Fibroblast of lung (primary cell): Measurements from ENCODE around the gene SAYSD1. TPM values are rescaled to one million over a fixed set of nuclear protein-coding genes. Genes with fewer than 3 reads are reported as not detected.

ENCODE experiments used
- DNase-seq, 2 donors: peaks; one replicate each; pipeline versions ENCODE4 v3.0.0 to v3.0.0-alpha.2; 2010; ENCODE audit warnings: low read depth in 2 of 2
- H2AFZ ChIP-seq: 2 replicates; pipeline ENCODE4 v1.5.1; 2012; ENCODE audit warnings: low read length, control low read depth, inconsistent platforms
- H3K27ac ChIP-seq: 2 replicates; pipeline ENCODE4 v1.5.1; 2011; ENCODE audit warnings: low read length, control low read depth; ENCODE audit not compliant: insufficient read depth
- H3K27me3 ChIP-seq: 2 replicates; pipeline ENCODE4 v1.5.1; 2011; ENCODE audit warnings: mild to moderate bottlenecking, low read length; ENCODE audit not compliant: control insufficient read depth, insufficient read depth
- H3K36me3 ChIP-seq: 2 replicates; pipeline ENCODE4 v1.5.1; 2011; ENCODE audit warnings: low read length; ENCODE audit not compliant: control insufficient read depth, insufficient read depth
- H3K4me1 ChIP-seq: 2 replicates; pipeline ENCODE4 v1.5.1; 2011; ENCODE audit warnings: low read length; ENCODE audit not compliant: control insufficient read depth, insufficient read depth; ENCODE audit errors: extremely low read depth
- H3K4me2 ChIP-seq: 2 replicates; pipeline ENCODE4 v1.5.1; 2011; ENCODE audit warnings: low read length, control low read depth; ENCODE audit not compliant: insufficient read depth; ENCODE audit errors: extremely low read depth
- H3K4me3 ChIP-seq, 4 experiments: fragments of 200-600 bp in 1 of 4; sonication (generic) in 1 of 4; replicated peaks in 1 of 4; 2 replicates each; pipeline ENCODE4 v1.5.1; 2011 to 2016; ENCODE audit warnings: low read length in 4 of 4, low read depth in 3 of 4, mild to moderate bottlenecking in 3 of 4, control low read depth in 2 of 4, inconsistent platforms in 1 of 4, mixed read lengths in 1 of 4; ENCODE audit not compliant: insufficient read depth in 1 of 4; ENCODE audit errors: control extremely low read depth in 1 of 4
- H3K79me2 ChIP-seq: 2 replicates; pipeline ENCODE4 v1.5.1; 2012; ENCODE audit warnings: mild to moderate bottlenecking, low read length, inconsistent platforms; ENCODE audit not compliant: control insufficient read depth, insufficient read depth
- H3K9ac ChIP-seq: 2 replicates; pipeline ENCODE4 v1.5.1; 2011; ENCODE audit warnings: mild to moderate bottlenecking, low read length, control low read depth; ENCODE audit not compliant: insufficient read depth
- H3K9me3 ChIP-seq: 2 replicates; pipeline ENCODE4 v1.5.1; 2012; ENCODE audit warnings: low read depth, low read length; ENCODE audit not compliant: control insufficient read depth, insufficient read depth
- H4K20me1 ChIP-seq: 2 replicates; pipeline ENCODE4 v1.5.1; 2011; ENCODE audit warnings: low read length; ENCODE audit not compliant: control insufficient read depth, insufficient read depth; ENCODE audit errors: extremely low read depth
- EZH2 ChIP-seq: IDR thresholded peaks from 2 replicates; pipeline ENCODE4 v1.5.1; 2012; ENCODE audit warnings: low read length, control low read depth, mild to moderate bottlenecking; ENCODE audit errors: missing control alignments
- polyA plus RNA-seq, 2 donors: library from polyadenylated mRNA; depleted of rRNA in 1 of 2; stranded (reverse) in 1 of 2; unstranded in 1 of 2; fragments of >200 nt; gene quantifications; 2 replicates each; pipeline ENCODE4 v1.2.1, GENCODE V29; 2011 to 2012; ENCODE audit warnings: missing spikeins in 1 of 2
- total RNA-seq: library from RNA; depleted of rRNA; stranded (reverse); fragments of >200 nt; gene quantifications from 2 replicates; pipeline ENCODE4 v1.2.1, GENCODE V29; 2014
- TF ChIP-seq, protein P1 (sequence below), 2 donors: IDR thresholded peaks in 1 of 2; conservative IDR thresholded peaks in 1 of 2; 1 replicate in 1 of 2; 2 replicates in 1 of 2; pipeline ENCODE4 v1.5.1; 2011 to 2012; ENCODE audit warnings: low read length in 2 of 2, control low read depth in 1 of 2, inconsistent platforms in 1 of 2, low read depth in 1 of 2, mild to moderate bottlenecking in 1 of 2

The SAYSD1 gene
- total and polyA plus RNA-seq, 2 donors (not counting 1 experiment from before 2014, with no cell fraction given): 11.9 to 13.9 TPM

GRCh38 chr6:39073471-39074355 is 41.3 kb downstream of the SAYSD1 start:
- Histone ChIP-seq H3K9me3 (no peaks in the 10 kb centered on the region), H3K27ac (no peak overlapping the region), H3K4me1 (no peaks in the 10 kb centered on the region), H3K27me3 (no peaks in the 10 kb centered on the region), H3K79me2 (no peaks in the 10 kb centered on the region), H3K36me3 (no peaks in the 10 kb centered on the region), H3K9ac (no peak overlapping the region), H2AFZ (no peak overlapping the region), H3K4me2 (no peak overlapping the region), H3K4me3 (no peak overlapping the region), H4K20me1 (no peaks in the 10 kb centered on the region)
- DNase-seq: no peak
- TF ChIP-seq EZH2: no peak
- TF ChIP-seq, protein P1, sequence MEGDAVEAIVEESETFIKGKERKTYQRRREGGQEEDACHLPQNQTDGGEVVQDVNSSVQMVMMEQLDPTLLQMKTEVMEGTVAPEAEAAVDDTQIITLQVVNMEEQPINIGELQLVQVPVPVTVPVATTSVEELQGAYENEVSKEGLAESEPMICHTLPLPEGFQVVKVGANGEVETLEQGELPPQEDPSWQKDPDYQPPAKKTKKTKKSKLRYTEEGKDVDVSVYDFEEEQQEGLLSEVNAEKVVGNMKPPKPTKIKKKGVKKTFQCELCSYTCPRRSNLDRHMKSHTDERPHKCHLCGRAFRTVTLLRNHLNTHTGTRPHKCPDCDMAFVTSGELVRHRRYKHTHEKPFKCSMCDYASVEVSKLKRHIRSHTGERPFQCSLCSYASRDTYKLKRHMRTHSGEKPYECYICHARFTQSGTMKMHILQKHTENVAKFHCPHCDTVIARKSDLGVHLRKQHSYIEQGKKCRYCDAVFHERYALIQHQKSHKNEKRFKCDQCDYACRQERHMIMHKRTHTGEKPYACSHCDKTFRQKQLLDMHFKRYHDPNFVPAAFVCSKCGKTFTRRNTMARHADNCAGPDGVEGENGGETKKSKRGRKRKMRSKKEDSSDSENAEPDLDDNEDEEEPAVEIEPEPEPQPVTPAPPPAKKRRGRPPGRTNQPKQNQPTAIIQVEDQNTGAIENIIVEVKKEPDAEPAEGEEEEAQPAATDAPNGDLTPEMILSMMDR (conservative IDR thresholded peaks at IDR 0.05 in 1 of 2, IDR thresholded peaks at IDR 0.05 in 1 of 2; ENCODE audit: low read depth in 1 of 2, low read length in 2 of 2): no peak

- Histone ChIP-seq H3K9ac (no peak overlapping the region), H3K4me2 (no peak overlapping the region), H3K36me3 (no peaks in the 10 kb centered on the region), H3K4me3 (no peak overlapping the region), H3K27me3 (no peaks in the 10 kb centered on the region), H3K9me3 (no peaks in the 10 kb centered on the region), H4K20me1 (no peaks in the 10 kb centered on the region), H3K27ac (no peak overlapping the region), H3K79me2 (no peaks in the 10 kb centered on the region), H2AFZ (no peak overlapping the region), H3K4me1 (no peaks in the 10 kb centered on the region)
- TF ChIP-seq, protein P1 (conservative IDR thresholded peaks at IDR 0.05 in 1 of 2, IDR thresholded peaks at IDR 0.05 in 1 of 2; ENCODE audit: low read depth in 1 of 2, low read length in 2 of 2): no peak
- no peak for TF ChIP-seq EZH2
- no peak for DNase-seq
These were observed 42.2 kb downstream of the SAYSD1 start for GRCh38 chr6:39072830-39073229.

DNA sequence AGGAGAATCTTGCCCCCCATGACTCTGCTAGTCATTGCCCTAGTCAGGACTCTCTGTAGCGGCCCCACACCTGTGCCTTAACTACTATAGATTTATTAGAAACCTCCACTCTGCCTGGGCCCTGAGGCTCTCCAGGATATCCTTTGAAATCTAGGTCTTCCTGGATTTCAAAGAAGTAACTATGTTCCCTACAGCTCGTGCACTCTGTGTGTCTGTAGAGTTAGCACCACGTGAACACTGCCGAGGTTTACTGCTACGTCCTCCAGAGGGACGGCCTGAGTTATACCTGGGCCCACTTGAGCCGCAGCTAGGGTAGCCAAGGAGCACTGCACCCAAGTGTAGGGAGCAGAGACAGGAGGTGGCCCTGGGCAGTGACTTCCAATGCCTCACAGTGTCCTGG is 46.6 kb downstream of the SAYSD1 start:
- Histone ChIP-seq H3K9ac (no peak overlapping the region), H3K4me2 (no peak overlapping the region), H3K9me3 (no peaks in the 10 kb centered on the region), H3K27ac (no peak overlapping the region), H2AFZ (no peak overlapping the region), H3K4me3 (no peak overlapping the region), H3K4me1 (no peaks in the 10 kb centered on the region), H3K79me2 (no peaks in the 10 kb centered on the region), H3K27me3 (no peaks in the 10 kb centered on the region), H4K20me1 (no peaks in the 10 kb centered on the region), H3K36me3 (no peaks in the 10 kb centered on the region)
- no peak for DNase-seq
- no peak for TF ChIP-seq EZH2
- TF ChIP-seq, protein P1 (conservative IDR thresholded peaks at IDR 0.05 in 1 of 2, IDR thresholded peaks at IDR 0.05 in 1 of 2; ENCODE audit: low read depth in 1 of 2, low read length in 2 of 2): no peak
